IPS-18a (cell line): ENCODE results near the gene STOM.
"Not testable (repeated sequence)": the region's sequence is repeated elsewhere in the genome, so short reads cannot be mapped to it uniquely, and the experiment has no call there.

Experiments used
- H3K27ac ChIP-seq: one replicate; pipeline ENCODE4 v1.5.1; 2013; ENCODE audit warnings: low read length
- H3K27me3 ChIP-seq: one replicate; pipeline ENCODE4 v1.6.1; 2013; ENCODE audit warnings: mild to moderate bottlenecking, low read length; ENCODE audit not compliant: control insufficient read depth, insufficient read depth
- H3K36me3 ChIP-seq: one replicate; pipeline ENCODE4 v1.6.1; 2013; ENCODE audit warnings: low read depth, low read length; ENCODE audit not compliant: control insufficient read depth
- H3K4me1 ChIP-seq: one replicate; pipeline ENCODE4 v1.6.1; 2013; ENCODE audit warnings: low read depth, low read length; ENCODE audit not compliant: control insufficient read depth
- H3K4me3 ChIP-seq: one replicate; pipeline ENCODE4 v1.5.1; 2013; ENCODE audit warnings: low read length
- H3K9ac ChIP-seq: one replicate; pipeline ENCODE4 v1.6.1; 2013; ENCODE audit warnings: mild to moderate bottlenecking, low read length, moderate library complexity
- H3K9me3 ChIP-seq: one replicate; pipeline ENCODE4 v1.6.1; 2013; ENCODE audit warnings: low read depth, low read length; ENCODE audit not compliant: control insufficient read depth

STOM gene

GRCh38 chr9:121295662-121296191 is 74.3 kb downstream of the STOM start:
- Histone ChIP-seq H3K36me3 (no peaks in the 10 kb centered on the region), H3K4me3 (no peak overlapping the region), H3K9ac (no peak overlapping the region), H3K9me3 (no peaks in the 10 kb centered on the region), H3K4me1 (peaks cover 22% of the 10 kb centered on the region), H3K27ac (no peak overlapping the region), H3K27me3 (peaks cover 9% of the 10 kb centered on the region)

GRCh38 chr9:121294866-121295661 is 75.0 kb downstream of the STOM start:
- no peak overlapping the region for H3K4me3 ChIP-seq
- H3K27ac ChIP-seq: no peak overlapping the region
- H3K36me3 ChIP-seq: no peaks in the 10 kb centered on the region
- H3K9ac ChIP-seq: no peak overlapping the region
- H3K4me1 ChIP-seq: peaks cover 19% of the 10 kb centered on the region
- no peaks in the 10 kb centered on the region for H3K9me3 ChIP-seq
- peaks cover 5% of the 10 kb centered on the region for H3K27me3 ChIP-seq

GRCh38 chr9:121294151-121294743 is 75.8 kb downstream of the STOM start:
- no peak overlapping the region for H3K27ac ChIP-seq
- H3K36me3 ChIP-seq: no peaks in the 10 kb centered on the region
- H3K9me3 ChIP-seq: no peaks in the 10 kb centered on the region
- no peak overlapping the region for H3K4me3 ChIP-seq
- H3K9ac ChIP-seq: no peak overlapping the region
- H3K4me1 ChIP-seq: peaks cover 25% of the 10 kb centered on the region
- H3K27me3 ChIP-seq: peaks cover 6% of the 10 kb centered on the region

GRCh38 chr9:121292801-121293241 is 77.2 kb downstream of the STOM start:
- H3K9me3 ChIP-seq: no peaks in the 10 kb centered on the region
- no peak overlapping the region for H3K27ac ChIP-seq
- H3K9ac ChIP-seq: no peak overlapping the region
- H3K36me3 ChIP-seq: no peaks in the 10 kb centered on the region
- peaks cover 25% of the 10 kb centered on the region for H3K4me1 ChIP-seq
- no peak overlapping the region for H3K4me3 ChIP-seq
- peaks cover 18% of the 10 kb centered on the region for H3K27me3 ChIP-seq

GRCh38 chr9:121292051-121292450 is 78.0 kb downstream of the STOM start:
- Histone ChIP-seq H3K4me1 (peaks cover 29% of the 10 kb centered on the region), H3K27ac (no peak overlapping the region)

GRCh38 chr9:121291536-121291935 is 78.5 kb downstream of the STOM start:
- not testable (repeated sequence) for H3K9ac ChIP-seq, H3K36me3 ChIP-seq, H3K9me3 ChIP-seq, H3K4me3 ChIP-seq, H3K27ac ChIP-seq
- Histone ChIP-seq H3K27me3 (peaks cover 19% of the 10 kb centered on the region), H3K4me1 (peaks cover 34% of the 10 kb centered on the region)

More at GRCh38 chr9:121292051-121292450, 78.0 kb downstream of the STOM start:
- H3K27me3 ChIP-seq: peaks cover 19% of the 10 kb centered on the region
- no peak overlapping the region for H3K4me3 ChIP-seq
- no peaks in the 10 kb centered on the region for H3K36me3 ChIP-seq
- no peak overlapping the region for H3K9ac ChIP-seq
- H3K9me3 ChIP-seq: no peaks in the 10 kb centered on the region

GRCh38 chr9:121289772-121290370 is 80.2 kb downstream of the STOM start:
- Histone ChIP-seq H3K27me3 (peaks cover 32% of the 10 kb centered on the region), H3K9ac (no peak overlapping the region), H3K4me1 (peaks cover 43% of the 10 kb centered on the region), H3K9me3 (no peaks in the 10 kb centered on the region), H3K27ac (no peak overlapping the region), H3K4me3 (no peak overlapping the region), H3K36me3 (no peaks in the 10 kb centered on the region)

GRCh38 chr9:121289026-121289771 is 80.9 kb downstream of the STOM start:
- peaks cover 43% of the 10 kb centered on the region for H3K4me1 ChIP-seq
- H3K4me3 ChIP-seq: no peak overlapping the region
- H3K36me3 ChIP-seq: no peaks in the 10 kb centered on the region
- peaks cover 39% of the 10 kb centered on the region for H3K27me3 ChIP-seq
- H3K27ac ChIP-seq: no peak overlapping the region
- no peak overlapping the region for H3K9ac ChIP-seq
- H3K9me3 ChIP-seq: no peaks in the 10 kb centered on the region
